GM21717 (cell line): ENCODE data around the gene DUSP28.
"Not testable (repeated sequence)": the region's sequence is repeated elsewhere in the genome, so short reads cannot be mapped to it uniquely, and the experiment has no call there.

ENCODE experiments used
- ATAC-seq: cut with Tn5 transposase; IDR thresholded peaks from one replicate; pipeline ENCODE4 v1.9.1; 2021; ENCODE audit warnings: mild to moderate bottlenecking, moderate library complexity; ENCODE audit not compliant: unreplicated experiment

DUSP28 gene

DNA sequence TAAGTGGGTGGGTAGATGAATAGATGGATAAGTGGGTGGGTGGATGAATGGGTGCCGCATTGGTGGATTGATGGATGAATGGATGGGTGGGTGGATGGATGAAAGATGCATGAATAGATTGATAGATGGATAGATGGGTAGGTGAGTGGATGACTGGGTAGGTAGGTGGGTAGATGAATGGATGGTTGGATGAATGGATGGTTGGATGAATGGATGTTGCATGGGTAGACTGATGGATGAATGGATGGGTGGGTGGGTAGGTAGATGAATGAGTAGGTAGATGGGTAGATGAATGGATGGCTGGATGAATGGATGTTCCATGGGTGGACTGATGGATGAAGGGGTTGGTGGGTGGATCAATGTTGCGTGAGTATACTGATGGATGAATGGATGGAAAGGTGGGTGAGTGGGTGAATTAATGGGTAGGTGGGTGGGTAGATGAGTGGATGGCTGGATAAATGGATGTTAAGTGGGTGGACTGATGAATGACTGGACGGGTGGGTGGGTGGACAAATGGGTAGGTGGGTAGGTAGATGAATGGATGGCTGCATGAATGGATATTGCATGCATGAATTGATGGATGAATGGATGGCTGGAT, 32.9 kb upstream of the DUSP28 start:
- ATAC-seq = no peak

DNA sequence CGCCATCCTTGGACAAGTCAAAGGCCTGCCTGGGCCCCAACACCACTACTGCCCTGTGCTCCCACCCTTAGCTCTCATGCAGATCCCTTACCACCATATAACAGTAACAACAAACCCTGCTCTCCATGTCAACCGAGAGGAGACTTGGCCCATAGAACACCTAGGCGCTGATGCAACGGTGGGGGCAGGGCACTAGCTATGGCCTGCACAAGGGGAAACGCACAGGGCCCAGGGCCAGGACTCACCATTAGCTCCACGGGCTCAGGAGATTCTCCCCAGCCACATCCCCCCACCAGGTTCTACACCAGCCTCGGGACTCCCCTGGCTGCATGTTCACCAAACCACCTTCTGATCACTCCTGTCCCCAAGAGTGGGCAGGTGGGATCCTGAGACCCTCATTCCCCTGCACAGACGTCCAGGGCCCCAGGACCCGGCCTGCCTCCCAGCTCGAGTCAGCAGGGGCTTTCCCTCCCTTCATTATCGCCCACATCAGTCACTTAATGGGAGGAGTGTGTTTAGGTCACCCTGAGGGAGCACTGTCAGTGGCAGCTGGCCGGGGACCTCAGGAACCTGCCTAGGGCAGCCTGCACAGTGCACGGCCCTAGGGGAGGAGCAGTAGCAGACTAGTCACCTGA, 31.6 kb upstream of the DUSP28 start:
- ATAC-seq = no peak

- ATAC-seq = no peak
Observed at GRCh38 chr2:240529344-240529999, 30.7 kb upstream of the DUSP28 start.

DNA sequence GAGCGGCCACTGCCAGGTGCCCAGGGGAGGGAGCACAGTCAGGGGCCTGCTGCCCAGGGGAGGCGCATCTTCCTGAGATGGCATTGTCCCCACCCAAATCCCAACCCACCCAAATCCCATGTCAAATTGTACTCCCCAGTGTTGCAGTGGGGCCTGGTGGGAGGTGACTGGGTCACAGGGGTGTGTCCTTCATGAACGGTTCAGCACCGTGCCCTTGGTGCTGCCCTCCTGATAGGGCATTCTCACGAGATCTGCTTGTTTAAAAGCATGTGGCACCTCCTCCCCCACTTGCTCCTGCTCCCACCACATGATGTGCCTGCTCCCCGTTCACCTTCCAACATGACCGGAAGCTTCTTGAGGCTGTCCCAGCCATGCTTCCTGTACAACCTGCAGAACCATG, 30.0 kb upstream of the DUSP28 start:
- ATAC-seq = no peak

GRCh38 chr2:240531038-240531437, 29.1 kb upstream of the DUSP28 start:
- no peak for ATAC-seq

DNA sequence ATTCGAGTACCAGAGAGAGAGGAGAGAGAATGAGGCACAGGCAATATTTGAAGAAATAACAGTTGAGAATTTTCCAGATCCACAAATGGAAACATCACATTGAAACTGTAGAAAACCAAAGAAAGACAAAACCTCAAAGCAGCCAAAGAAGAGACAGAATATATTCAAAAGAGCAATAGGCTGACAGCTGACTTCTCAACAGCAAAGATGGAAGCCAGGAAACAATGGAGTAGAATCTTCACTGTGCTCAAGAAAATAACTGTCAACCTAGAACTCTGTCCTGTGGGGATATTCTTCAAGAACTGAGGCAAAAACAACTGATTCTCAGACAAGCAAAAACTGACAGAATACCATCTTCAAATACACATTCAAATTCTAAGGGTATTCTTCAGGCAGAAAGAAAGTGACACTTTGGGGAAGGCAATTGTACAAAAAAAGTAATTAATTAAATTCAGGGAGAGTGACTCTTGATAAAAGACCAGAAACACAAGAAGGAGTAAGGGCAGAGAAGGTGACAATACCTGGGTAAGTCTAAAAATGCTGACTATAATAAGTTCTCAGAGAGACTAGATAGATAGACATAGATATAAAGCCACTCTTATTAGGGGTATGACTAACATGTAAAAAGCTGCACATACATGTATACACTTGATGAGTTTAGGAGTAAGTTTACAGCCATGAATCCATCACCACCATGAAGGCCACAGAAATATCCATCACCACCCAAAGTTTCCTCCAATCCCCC, 28.0 kb upstream of the DUSP28 start:
- ATAC-seq = no peak

GRCh38 chr2:240538031-240538780, 22.0 kb upstream of the DUSP28 start:
- ATAC-seq = no peak

DNA sequence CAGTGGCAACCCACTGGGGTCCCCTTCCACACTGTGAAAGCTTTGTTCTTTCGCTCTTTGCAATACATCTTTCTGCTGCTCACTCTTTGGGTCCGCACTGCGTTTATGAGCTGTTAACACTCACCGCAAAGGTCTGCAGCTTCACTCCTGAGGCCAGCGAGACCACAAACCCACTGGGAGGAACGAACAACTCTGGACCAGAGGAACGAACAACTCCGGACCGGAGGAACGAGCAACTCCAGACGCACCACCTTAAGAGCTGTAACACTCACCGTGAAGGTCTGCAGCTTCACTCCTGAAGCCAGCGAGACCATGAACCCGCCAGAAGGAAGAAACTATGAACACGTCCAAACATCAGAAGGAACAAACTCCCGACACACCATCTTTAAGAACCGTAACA, 21.1 kb upstream of the DUSP28 start:
- not testable (repeated sequence) for ATAC-seq

- no peak for ATAC-seq
Observed at GRCh38 chr2:240539906-240540305, 20.3 kb upstream of the DUSP28 start.

DNA sequence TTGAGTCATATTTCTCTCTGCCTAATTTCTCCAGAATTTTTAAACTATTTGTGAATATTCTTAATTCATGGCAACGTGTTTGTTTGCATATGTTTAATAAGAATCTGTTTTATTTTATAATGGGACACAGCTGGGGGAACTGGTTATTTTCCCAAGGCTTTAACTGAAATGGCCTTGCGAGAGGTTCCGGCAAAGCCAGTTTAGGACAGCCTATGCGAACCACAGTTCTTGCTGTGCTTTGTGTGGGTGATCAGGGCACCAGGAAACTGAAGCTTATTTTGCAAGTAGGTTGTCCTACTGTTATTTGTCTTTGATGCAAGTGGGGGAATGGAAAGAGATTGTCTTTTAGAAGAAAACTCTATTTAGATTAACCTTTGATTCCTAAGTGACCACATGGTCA, 8.9 kb upstream of the DUSP28 start:
- no peak for ATAC-seq

GRCh38 chr2:240551811-240552210, 8.3 kb upstream of the DUSP28 start:
- ATAC-seq = no peak

GRCh38 chr2:240553956-240554480, 6.1 kb upstream of the DUSP28 start:
- ATAC-seq = no peak

DNA sequence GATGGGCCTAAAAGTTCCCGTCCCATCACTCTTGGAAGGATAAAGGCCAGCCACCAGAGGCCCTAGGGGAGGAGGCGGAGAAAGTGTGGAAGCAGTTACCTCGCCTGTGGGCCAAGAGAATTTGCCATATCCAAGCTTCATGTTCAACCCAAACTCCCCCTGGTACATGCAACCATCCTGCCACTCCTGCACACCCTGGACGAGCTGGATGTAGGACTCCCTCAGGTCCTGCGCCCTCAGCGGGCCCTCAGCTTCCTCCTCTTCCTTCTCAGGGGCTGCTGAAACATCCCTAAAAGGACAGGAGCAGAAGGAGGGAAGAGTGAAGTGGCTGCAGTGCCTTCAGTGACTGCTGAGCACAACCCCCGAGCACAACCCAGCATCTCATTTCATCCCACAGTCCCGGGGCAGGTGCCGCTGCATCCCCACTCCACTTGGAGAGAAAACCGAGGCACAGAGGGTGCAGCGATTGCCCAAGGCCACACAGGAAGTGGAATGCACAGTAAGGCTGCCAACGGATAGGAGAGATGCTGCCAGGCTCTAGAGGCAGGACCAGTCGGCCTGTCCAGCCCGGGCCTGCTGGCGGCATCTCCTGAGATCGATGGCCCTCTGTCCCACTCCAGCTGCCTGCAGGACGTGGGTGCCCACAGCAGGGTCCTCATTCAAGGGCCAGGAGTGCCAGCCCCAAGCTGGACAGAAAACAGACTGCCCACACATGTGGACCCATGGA, 5.2 kb upstream of the DUSP28 start:
- ATAC-seq = no peak

DNA sequence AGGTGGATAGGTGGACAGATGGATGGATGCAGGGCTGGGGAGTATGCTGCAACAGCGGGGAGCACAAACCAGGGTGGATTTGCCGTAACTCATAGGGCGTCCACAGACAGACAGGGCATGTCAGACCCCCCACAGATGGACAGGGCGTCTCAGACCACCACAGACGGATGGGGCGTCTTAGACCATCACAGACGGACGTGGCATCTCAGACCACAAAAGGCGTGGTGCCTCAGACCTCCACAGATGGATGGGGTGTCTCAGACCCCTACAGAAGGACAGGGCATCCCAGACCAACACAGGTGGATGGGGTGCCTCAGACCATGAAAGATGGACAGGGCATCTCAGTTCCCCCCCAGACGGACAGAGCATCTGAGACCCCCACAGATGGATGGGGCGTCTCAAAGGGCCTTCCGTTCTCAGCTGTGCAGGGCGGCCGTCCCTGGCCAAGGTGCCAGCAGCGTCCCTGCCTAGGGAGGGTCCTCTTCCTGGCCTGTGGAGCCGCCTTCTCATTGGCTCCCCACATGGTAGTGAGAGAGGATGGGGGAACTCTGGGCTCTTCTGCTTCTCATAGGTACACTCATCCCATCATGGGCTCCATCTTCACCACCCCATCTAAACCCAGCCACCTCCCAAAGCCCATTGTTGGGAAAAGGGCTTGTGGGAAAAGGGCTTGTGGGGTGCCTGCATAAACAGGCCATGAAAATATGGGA, 4.5 kb upstream of the DUSP28 start:
- ATAC-seq = no peak

DNA sequence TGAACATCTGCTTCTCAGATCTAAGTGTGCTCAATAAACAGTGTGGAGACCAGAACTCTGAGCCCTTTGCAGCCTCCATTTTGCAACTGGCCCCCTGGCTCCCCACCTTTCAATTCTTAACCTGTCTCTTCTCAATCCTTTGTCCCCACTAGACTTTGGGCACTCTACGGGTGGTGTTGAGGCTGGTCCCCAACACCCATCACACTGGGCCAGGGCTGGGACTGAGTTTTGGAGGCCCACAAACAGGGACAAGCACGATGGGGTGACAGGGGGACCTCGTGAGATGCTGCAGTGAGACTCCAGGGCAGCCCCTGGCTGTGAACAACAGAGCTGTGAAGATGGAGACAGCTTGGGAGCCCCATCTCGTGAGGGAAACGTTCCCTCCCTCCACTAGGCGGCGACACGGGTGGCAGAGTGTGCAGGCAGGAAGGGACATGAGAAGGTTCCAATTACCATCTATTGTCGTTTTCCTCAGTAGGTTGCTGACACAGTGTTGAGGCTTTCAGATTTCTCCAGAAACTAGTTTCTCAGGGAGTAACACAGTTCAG, 3.5 kb upstream of the DUSP28 start:
- no peak for ATAC-seq

GRCh38 chr2:240557101-240557751, 2.9 kb upstream of the DUSP28 start:
- no peak for ATAC-seq

- no peak for ATAC-seq
Observed at GRCh38 chr2:240557808-240558207, 2.3 kb upstream of the DUSP28 start, which contains the start of gene ANKMY1. ANKMY1 (minus strand) TSS chr2:240557988; CDS start chr2:240557335, 653 bp downstream.

GRCh38 chr2:240558236-240558761, 1.9 kb upstream of the DUSP28 start:
- ATAC-seq = no peak
